Upper lobe of left lung (tissue), 4 donors: Measurements from ENCODE around the gene TRIM25.

Source experiments
- EP300 ChIP-seq, 4 donors: sonication (generic); formaldehyde crosslinking; IDR thresholded peaks; one replicate each; pipeline ENCODE4 v1.5.1; 2017; ENCODE audit warnings: antibody characterized with exemption in 4 of 4, control low read depth in 2 of 4
- POLR2A ChIP-seq, 4 donors: fragments of 450-650 bp; IDR thresholded peaks; one replicate each; pipeline ENCODE4 v1.5.1; 2016 to 2017; ENCODE audit warnings: antibody characterized with exemption in 4 of 4, mild to moderate bottlenecking in 2 of 4
- POLR2AphosphoS5 ChIP-seq, 2 donors: sonication (generic); formaldehyde crosslinking; IDR thresholded peaks; one replicate each; pipeline ENCODE4 v1.5.1; 2017; ENCODE audit warnings: antibody characterized with exemption in 2 of 2
- TF ChIP-seq, protein P1 (sequence below), 6 experiments: fragments of 450-650 bp in 4 of 6; fragments of 200-600 bp in 2 of 6; sonication (generic) in 2 of 6; IDR thresholded peaks; one replicate each; pipeline ENCODE4 v1.5.1; 2016 to 2019; ENCODE audit warnings: antibody characterized with exemption in 6 of 6

DNA sequence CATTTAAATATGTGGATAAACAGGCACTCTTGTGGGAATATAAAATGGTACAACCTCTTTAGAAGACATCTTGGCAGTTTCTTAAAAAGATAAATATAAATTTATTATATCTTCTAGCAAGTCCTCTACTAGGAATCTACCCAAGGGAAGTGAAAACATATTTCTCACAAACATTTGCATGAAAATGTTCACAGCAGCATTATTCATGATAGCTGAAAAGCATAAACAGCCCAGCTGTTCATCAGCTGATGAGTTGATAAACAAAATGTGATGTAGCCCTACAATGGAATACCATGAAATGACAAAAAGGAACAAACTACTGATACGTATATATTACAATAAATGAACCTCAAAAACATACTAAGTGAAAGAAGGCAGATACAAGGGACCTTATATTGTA lies 67.9 kb downstream of the TRIM25 start:
- TF ChIP-seq POLR2A (IDR thresholded peaks at IDR 0.05) = no peak
- TF ChIP-seq, protein P1, sequence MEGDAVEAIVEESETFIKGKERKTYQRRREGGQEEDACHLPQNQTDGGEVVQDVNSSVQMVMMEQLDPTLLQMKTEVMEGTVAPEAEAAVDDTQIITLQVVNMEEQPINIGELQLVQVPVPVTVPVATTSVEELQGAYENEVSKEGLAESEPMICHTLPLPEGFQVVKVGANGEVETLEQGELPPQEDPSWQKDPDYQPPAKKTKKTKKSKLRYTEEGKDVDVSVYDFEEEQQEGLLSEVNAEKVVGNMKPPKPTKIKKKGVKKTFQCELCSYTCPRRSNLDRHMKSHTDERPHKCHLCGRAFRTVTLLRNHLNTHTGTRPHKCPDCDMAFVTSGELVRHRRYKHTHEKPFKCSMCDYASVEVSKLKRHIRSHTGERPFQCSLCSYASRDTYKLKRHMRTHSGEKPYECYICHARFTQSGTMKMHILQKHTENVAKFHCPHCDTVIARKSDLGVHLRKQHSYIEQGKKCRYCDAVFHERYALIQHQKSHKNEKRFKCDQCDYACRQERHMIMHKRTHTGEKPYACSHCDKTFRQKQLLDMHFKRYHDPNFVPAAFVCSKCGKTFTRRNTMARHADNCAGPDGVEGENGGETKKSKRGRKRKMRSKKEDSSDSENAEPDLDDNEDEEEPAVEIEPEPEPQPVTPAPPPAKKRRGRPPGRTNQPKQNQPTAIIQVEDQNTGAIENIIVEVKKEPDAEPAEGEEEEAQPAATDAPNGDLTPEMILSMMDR (IDR thresholded peaks at IDR 0.05) = no peak
- TF ChIP-seq EP300 (IDR thresholded peaks at IDR 0.05) = no peak
- no peak for TF ChIP-seq POLR2AphosphoS5 (IDR thresholded peaks at IDR 0.05)
